ENCODE measurements around the gene SDR42E2.
A peak's percentile ranks its signal among the peaks of the same experiment; 100 is the strongest.

SDR42E2 gene

GRCh38 chr16:22203091-22203490, 40.8 kb downstream of the SDR42E2 start:
- Histone ChIP-seq H3K27me3 (ENCODE audit: low read depth) (no peaks in the 10 kb centered on the region), H3K9me3 (no peaks in the 10 kb centered on the region; the same call in 1 of the 2 replicates), H3K4me1 (peaks cover 2% of the 10 kb centered on the region), H3K36me3 (replicated peaks) (peaks cover 5% of the 10 kb centered on the region; the same call in 1 of the 2 replicates), H3K4me3 (no peak overlapping the region)
- in situ Hi-C loops (cut with MboI; ENCODE audit: low sequenced_read_pairs) = no loop called here
- no peak for DNase-seq (ENCODE audit: low spot score in 2 of 2)

GRCh38 chr16:22204091-22204655, 41.9 kb downstream of the SDR42E2 start:
- no peak for DNase-seq (ENCODE audit: low spot score in 2 of 2)
- Histone ChIP-seq H3K27me3 (ENCODE audit: low read depth) (no peaks in the 10 kb centered on the region), H3K36me3 (replicated peaks) (peaks cover 5% of the 10 kb centered on the region; the same call in 1 of the 2 replicates), H3K9me3 (no peaks in the 10 kb centered on the region; the same call in 1 of the 2 replicates), H3K4me1 (peaks cover 2% of the 10 kb centered on the region), H3K4me3 (no peak overlapping the region)
- in situ Hi-C loops (cut with MboI; ENCODE audit: low sequenced_read_pairs) = no loop called here

GRCh38 chr16:22205577-22206012, 43.3 kb downstream of the SDR42E2 start:
- Histone ChIP-seq H3K4me1 (peaks cover 2% of the 10 kb centered on the region), H3K9me3 (no peaks in the 10 kb centered on the region; the same call in 1 of the 2 replicates), H3K36me3 (replicated peaks) (peaks cover 8% of the 10 kb centered on the region; the same call in 1 of the 2 replicates), H3K27me3 (ENCODE audit: low read depth) (no peaks in the 10 kb centered on the region), H3K4me3 (peak overlapping the region; percentile 95)
- in situ Hi-C loops (cut with MboI; ENCODE audit: low sequenced_read_pairs) = loop anchor here (5.0 kb wide), 1 partner anchor 87 kb away; no protein-coding TSS in a partner anchor
- DNase-seq (ENCODE audit: low spot score in 2 of 2) = no peak

GRCh38 chr16:22206013-22206841, 43.9 kb downstream of the SDR42E2 start, which contains the start of gene EEF2K:
Gene EEF2K, plus strand, starts transcription at chr16:22206278. Its CDS starts 19,452 bp downstream, at chr16:22225730.
- in situ Hi-C loops (cut with MboI; ENCODE audit: low sequenced_read_pairs) = loop anchor here (5.0 kb wide), 1 partner anchor 86 kb away; no protein-coding TSS in a partner anchor
- Histone ChIP-seq H3K4me1 (peaks cover 2% of the 10 kb centered on the region), H3K27me3 (ENCODE audit: low read depth) (no peaks in the 10 kb centered on the region), H3K9me3 (no peaks in the 10 kb centered on the region; the same call in 1 of the 2 replicates), H3K4me3 (peak within 1 kb of the TSS; percentile 95), H3K36me3 (replicated peaks) (peaks cover 12% of the 10 kb centered on the region; the same call in 1 of the 2 replicates)
- DNase-seq (ENCODE audit: low spot score in 2 of 2) = peak; percentile 94

- Histone ChIP-seq H3K27me3 (ENCODE audit: low read depth) (no peaks in the 10 kb centered on the region), H3K9me3 (no peaks in the 10 kb centered on the region; the same call in 1 of the 2 replicates), H3K4me1 (peaks cover 2% of the 10 kb centered on the region), H3K4me3 (peak overlapping the region; percentile 95), H3K36me3 (replicated peaks) (peaks cover 12% of the 10 kb centered on the region; the same call in 1 of the 2 replicates)
- DNase-seq (ENCODE audit: low spot score in 2 of 2) = peak in 1 of 2 experiments; percentile 56
- in situ Hi-C loops (cut with MboI; ENCODE audit: low sequenced_read_pairs) = loop anchor here (5.0 kb wide), 1 partner anchor 85 kb away; no protein-coding TSS in a partner anchor
Observed at GRCh38 chr16:22206842-22207714, 44.8 kb downstream of the SDR42E2 start.

- Histone ChIP-seq H3K4me3 (peak overlapping the region; percentile 95), H3K9me3 (no peaks in the 10 kb centered on the region; the same call in 1 of the 2 replicates), H3K36me3 (replicated peaks) (peaks cover 18% of the 10 kb centered on the region), H3K4me1 (peaks cover 2% of the 10 kb centered on the region), H3K27me3 (ENCODE audit: low read depth) (no peaks in the 10 kb centered on the region)
- in situ Hi-C loops (cut with MboI; ENCODE audit: low sequenced_read_pairs) = loop anchor here (5.0 kb wide), 1 partner anchor 84 kb away; no protein-coding TSS in a partner anchor
- peak in 1 of 2 experiments; percentile 37 for DNase-seq (ENCODE audit: low spot score in 2 of 2)
Observed at GRCh38 chr16:22207715-22208360, 45.5 kb downstream of the SDR42E2 start.

- Histone ChIP-seq H3K27me3 (ENCODE audit: low read depth) (no peaks in the 10 kb centered on the region), H3K9me3 (no peaks in the 10 kb centered on the region), H3K36me3 (replicated peaks) (peaks cover 25% of the 10 kb centered on the region), H3K4me3 (no peak overlapping the region), H3K4me1 (peaks cover 2% of the 10 kb centered on the region)
- no peak for DNase-seq (ENCODE audit: low spot score in 2 of 2)
- in situ Hi-C loops (cut with MboI; ENCODE audit: low sequenced_read_pairs) = no loop called here
Observed at GRCh38 chr16:22210285-22210684, 48.0 kb downstream of the SDR42E2 start.

GRCh38 chr16:22210854-22211253, 48.5 kb downstream of the SDR42E2 start:
- DNase-seq (ENCODE audit: low spot score in 2 of 2) = no peak
- Histone ChIP-seq H3K36me3 (replicated peaks) (peaks cover 25% of the 10 kb centered on the region), H3K27me3 (ENCODE audit: low read depth) (no peaks in the 10 kb centered on the region), H3K4me1 (no peaks in the 10 kb centered on the region; the same call in 1 of the 2 replicates), H3K4me3 (no peak overlapping the region), H3K9me3 (no peaks in the 10 kb centered on the region)
- in situ Hi-C loops (cut with MboI; ENCODE audit: low sequenced_read_pairs) = no loop called here

- H3K4me1 ChIP-seq = no peaks in the 10 kb centered on the region; the same call in 1 of the 2 replicates
- H3K4me3 ChIP-seq = no peak overlapping the region
- no peak for DNase-seq (ENCODE audit: low spot score in 2 of 2)
- no peaks in the 10 kb centered on the region for H3K9me3 ChIP-seq
- peaks cover 21% of the 10 kb centered on the region for H3K36me3 ChIP-seq (replicated peaks)
- in situ Hi-C loops (cut with MboI; ENCODE audit: low sequenced_read_pairs) = no loop called here
- no peaks in the 10 kb centered on the region for H3K27me3 ChIP-seq (ENCODE audit: low read depth)
Observed at GRCh38 chr16:22213236-22213635, 50.9 kb downstream of the SDR42E2 start.

GRCh38 chr16:22213801-22214200, 51.5 kb downstream of the SDR42E2 start:
- H3K4me1 ChIP-seq = no peaks in the 10 kb centered on the region
- no peak overlapping the region for H3K4me3 ChIP-seq
- no peaks in the 10 kb centered on the region for H3K9me3 ChIP-seq
- in situ Hi-C loops (cut with MboI; ENCODE audit: low sequenced_read_pairs) = no loop called here
- peaks cover 21% of the 10 kb centered on the region for H3K36me3 ChIP-seq (replicated peaks)
- DNase-seq (ENCODE audit: low spot score in 2 of 2) = no peak
- H3K27me3 ChIP-seq (ENCODE audit: low read depth) = no peaks in the 10 kb centered on the region

- no peaks in the 10 kb centered on the region for H3K27me3 ChIP-seq (ENCODE audit: low read depth)
- peaks cover 21% of the 10 kb centered on the region for H3K36me3 ChIP-seq (replicated peaks)
- no peak for DNase-seq (ENCODE audit: low spot score in 2 of 2)
- in situ Hi-C loops (cut with MboI; ENCODE audit: low sequenced_read_pairs) = no loop called here
- H3K9me3 ChIP-seq = no peaks in the 10 kb centered on the region
- H3K4me1 ChIP-seq = no peaks in the 10 kb centered on the region
- H3K4me3 ChIP-seq = no peak overlapping the region
Observed at GRCh38 chr16:22214402-22214801, 52.1 kb downstream of the SDR42E2 start.

- no peaks in the 10 kb centered on the region for H3K27me3 ChIP-seq (ENCODE audit: low read depth)
- H3K4me3 ChIP-seq = no peak overlapping the region
- DNase-seq (ENCODE audit: low spot score in 2 of 2) = no peak
- no peaks in the 10 kb centered on the region for H3K4me1 ChIP-seq
- in situ Hi-C loops (cut with MboI; ENCODE audit: low sequenced_read_pairs) = no loop called here
- H3K9me3 ChIP-seq = no peaks in the 10 kb centered on the region
- H3K36me3 ChIP-seq (replicated peaks) = peaks cover 17% of the 10 kb centered on the region
Observed at GRCh38 chr16:22214889-22215288, 52.6 kb downstream of the SDR42E2 start.
